GM19193 (cell line): Measurements from ENCODE around the gene LYPD5.

Source experiments
- POLR2A ChIP-seq: IDR thresholded peaks from 4 replicates; pipeline ENCODE4 v1.6.1; 2011; ENCODE audit not compliant: insufficient read depth, insufficient read length; ENCODE audit errors: extremely low read depth

Gene LYPD5

GRCh38 chr19:43802216-43802951 is at the start of gene LYPD5:
Gene LYPD5, minus strand, starts transcription at chr19:43802447. Its CDS starts 67 bp downstream, at chr19:43802380.
- no peak for TF ChIP-seq POLR2A

DNA sequence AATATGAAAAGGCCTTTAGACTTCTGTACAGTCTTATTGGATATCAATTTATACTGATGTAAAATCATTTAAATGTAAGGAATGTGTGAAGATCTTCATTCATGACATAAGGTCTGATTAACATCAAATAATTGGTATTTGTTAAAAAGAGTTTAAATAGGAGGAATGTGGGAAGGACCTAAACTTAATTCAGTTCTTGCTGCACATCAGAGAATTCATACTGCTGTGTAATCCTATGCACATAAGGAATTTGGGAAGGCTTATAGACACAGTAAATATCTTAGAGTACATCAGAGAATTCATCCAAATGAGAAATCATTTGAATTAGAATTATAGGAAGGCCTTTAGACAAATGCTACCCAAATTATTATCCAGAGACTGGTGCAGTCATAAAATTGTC is 46.6 kb upstream of the LYPD5 start:
- no peak for TF ChIP-seq POLR2A

DNA sequence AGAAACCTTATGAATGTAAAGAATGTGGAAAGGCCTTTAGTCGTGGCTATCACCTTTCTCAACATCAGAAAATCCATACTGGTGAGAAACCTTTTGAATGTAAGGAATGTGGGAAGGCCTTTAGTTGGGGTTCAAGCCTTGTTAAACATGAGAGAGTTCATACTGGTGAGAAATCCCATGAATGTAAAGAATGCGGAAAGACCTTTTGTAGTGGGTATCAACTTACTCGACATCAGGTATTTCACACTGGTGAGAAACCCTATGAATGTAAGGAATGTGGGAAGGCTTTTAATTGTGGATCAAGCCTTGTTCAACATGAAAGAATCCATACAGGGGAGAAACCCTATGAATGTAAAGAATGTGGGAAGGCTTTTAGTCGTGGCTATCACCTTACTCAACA is 45.6 kb upstream of the LYPD5 start:
- TF ChIP-seq POLR2A = no peak

DNA sequence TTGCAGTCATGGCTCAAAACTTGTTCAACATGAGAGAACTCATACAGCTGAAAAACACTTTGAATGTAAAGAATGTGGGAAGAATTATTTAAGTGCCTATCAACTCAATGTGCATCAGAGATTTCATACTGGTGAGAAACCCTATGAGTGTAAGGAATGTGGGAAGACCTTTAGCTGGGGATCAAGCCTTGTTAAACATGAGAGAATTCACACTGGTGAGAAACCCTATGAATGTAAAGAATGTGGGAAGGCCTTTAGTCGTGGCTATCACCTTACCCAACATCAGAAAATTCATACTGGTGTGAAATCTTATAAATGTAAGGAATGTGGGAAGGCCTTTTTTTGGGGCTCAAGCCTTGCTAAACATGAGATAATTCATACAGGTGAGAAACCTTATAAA is 45.0 kb upstream of the LYPD5 start:
- TF ChIP-seq POLR2A = no peak

DNA sequence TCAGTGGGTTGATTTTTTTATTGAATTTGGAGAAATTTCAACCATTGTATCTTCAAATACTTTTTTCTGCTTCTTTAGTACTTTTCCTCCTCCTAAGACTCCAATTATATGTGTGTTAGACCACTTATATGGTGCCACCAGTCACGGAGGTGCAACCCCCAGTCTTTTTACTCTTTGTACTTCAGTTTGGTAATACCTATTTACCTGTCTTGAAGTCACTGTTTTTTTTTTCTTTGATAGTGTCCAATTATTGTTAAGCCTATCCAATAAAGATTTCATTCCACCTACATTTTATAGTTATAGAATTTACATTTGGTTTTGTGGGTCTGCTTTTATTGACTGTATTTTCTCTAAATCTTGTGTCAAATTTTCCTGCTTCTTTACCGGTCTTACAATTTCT is 39.8 kb upstream of the LYPD5 start:
- TF ChIP-seq POLR2A = no peak

DNA sequence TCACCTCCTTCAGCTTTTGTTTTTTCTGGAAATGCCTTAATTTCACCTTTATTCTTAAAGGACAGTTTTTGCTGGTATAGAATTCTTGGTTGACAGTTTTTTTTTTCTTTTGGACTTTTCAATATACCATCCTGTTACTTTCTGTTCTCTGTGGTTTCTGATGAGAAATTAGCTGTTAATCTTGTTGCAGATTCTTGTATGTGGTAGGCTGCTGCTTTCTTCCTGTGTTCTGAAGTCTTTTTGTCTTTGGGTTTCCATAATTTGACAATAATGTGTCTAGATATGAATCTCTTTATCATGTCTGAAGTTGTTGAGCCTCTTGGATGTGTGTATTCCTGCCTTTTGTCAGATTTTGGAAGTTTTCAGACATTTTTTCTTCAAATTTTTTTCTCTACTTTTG is 36.9 kb upstream of the LYPD5 start:
- TF ChIP-seq POLR2A = no peak

GRCh38 chr19:43826787-43827754 is 24.8 kb upstream of the LYPD5 start, which contains the start of gene ZNF283:
Gene ZNF283, plus strand, starts transcription at chr19:43827321. Its CDS starts 6,184 bp downstream, at chr19:43833505.
- peak; percentile 36 for TF ChIP-seq POLR2A

DNA sequence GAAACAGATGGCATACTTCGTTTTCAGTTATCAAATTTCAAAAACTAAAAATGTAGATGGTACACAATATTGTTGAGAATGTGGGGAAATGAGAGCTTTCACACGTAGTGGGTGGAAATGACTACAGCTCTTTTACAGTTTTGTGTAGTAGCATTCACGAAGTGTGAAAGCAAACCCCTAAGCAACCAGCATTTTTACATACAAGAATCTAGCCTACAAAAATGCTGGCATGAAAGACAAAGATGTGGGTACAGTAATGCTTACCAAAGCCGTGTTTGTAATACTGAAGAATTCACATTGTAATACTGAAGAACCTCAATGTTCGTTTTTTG is 18.6 kb upstream of the LYPD5 start:
- TF ChIP-seq POLR2A = no peak

GRCh38 chr19:43820098-43820883 is 18.0 kb upstream of the LYPD5 start:
- TF ChIP-seq POLR2A = no peak

- no peak for TF ChIP-seq POLR2A
Observed at GRCh38 chr19:43818500-43818899, 16.3 kb upstream of the LYPD5 start.

DNA sequence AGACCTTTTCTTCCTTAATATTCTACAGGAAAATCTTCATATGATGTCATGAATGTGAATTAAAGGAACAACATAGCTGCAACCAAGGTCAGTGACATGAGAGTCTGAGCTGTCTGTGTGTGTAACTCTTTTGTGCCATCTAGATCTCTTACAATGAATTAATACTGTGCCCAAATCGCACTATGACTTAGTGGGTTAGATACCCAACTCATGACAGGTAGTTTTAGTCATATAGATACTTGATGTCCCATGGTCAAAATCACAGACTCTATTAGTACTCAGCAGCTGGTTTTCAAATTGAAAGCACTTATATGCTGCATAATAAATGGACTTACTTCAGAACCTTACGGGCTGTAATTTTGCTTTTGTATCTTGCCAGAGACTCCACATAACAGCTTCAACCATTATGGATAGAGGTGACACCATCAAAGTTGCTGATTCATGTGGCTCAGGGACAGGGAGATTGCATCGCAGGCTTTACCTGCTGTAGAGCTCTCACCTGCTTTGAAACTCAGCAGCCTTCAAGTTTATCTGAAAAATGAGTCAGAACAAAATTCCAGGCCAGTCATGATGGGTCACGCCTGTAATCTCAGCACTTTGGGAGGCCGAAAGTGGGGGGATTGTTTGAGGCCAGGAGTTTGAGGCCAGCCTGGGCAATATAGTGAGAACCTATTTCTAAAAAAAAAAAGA is 12.6 kb upstream of the LYPD5 start:
- TF ChIP-seq POLR2A = no peak

GRCh38 chr19:43812688-43813087 is 10.4 kb upstream of the LYPD5 start:
- TF ChIP-seq POLR2A = no peak

DNA sequence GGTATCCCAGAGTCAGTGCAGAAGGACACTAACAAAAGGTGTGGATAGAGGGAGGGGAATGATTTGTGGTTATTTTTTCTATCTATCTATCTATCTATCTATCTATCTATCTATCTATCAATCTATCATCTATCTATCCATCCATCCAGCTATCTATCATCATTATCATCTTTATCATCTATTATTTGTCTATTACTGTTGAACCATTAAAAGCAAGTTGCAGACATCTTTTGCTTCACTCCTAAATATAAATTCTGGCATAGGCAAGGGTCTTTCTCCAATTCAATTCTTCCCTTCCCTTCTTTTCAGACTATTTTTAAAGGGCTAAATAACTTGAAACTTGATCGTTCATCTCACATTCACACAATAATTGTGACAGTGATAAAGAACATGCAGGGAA is 10.0 kb upstream of the LYPD5 start:
- TF ChIP-seq POLR2A = no peak

DNA sequence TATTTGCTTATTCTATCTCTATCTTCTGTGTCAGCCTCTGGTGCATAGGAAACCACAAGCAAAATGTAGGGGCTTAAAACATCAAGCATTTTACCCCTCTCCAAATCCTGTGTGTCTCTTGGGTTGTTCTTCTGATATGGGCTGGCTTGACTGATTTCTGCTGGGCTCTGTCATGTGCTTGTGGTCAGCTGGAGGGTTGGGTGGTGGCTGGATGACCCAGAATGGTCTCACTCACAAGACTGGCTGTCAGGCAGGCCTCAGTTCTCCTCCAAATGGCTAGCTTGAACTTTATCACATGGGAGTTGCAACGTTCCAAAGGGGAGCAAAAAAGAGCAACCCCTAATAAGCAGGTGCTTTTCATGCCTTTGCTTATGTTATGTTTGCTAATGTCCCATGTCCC is 9.6 kb upstream of the LYPD5 start:
- TF ChIP-seq POLR2A = no peak
